Loucy (cell line): ENCODE results near the gene PPTC7.

Experiments
- EZH2phosphoT487 ChIP-seq: fragments of 200-600 bp; IDR thresholded peaks from 2 replicates; pipeline ENCODE4 v1.6.1; 2018; ENCODE audit warnings: antibody characterized with exemption, mild to moderate bottlenecking, moderate library complexity, borderline replicate concordance
- TF ChIP-seq, protein P1 (sequence below): fragments of 200-600 bp; sonication (generic); conservative IDR thresholded peaks from 2 replicates; pipeline ENCODE4 v1.5.1; 2014; ENCODE audit warnings: mild to moderate bottlenecking, antibody characterized with exemption, low read length

- TF ChIP-seq, protein P1, sequence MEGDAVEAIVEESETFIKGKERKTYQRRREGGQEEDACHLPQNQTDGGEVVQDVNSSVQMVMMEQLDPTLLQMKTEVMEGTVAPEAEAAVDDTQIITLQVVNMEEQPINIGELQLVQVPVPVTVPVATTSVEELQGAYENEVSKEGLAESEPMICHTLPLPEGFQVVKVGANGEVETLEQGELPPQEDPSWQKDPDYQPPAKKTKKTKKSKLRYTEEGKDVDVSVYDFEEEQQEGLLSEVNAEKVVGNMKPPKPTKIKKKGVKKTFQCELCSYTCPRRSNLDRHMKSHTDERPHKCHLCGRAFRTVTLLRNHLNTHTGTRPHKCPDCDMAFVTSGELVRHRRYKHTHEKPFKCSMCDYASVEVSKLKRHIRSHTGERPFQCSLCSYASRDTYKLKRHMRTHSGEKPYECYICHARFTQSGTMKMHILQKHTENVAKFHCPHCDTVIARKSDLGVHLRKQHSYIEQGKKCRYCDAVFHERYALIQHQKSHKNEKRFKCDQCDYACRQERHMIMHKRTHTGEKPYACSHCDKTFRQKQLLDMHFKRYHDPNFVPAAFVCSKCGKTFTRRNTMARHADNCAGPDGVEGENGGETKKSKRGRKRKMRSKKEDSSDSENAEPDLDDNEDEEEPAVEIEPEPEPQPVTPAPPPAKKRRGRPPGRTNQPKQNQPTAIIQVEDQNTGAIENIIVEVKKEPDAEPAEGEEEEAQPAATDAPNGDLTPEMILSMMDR: no peak
- no peak for TF ChIP-seq EZH2phosphoT487
Observed at GRCh38 chr12:110556705-110557104, 26.4 kb downstream of the PPTC7 start.
